Raji (cell line): ENCODE data around the gene TMEM37.

Source experiments
- POLR2A ChIP-seq: IDR thresholded peaks from 2 replicates; pipeline ENCODE4 v1.6.1; 2011; ENCODE audit warnings: low read depth, low read length, control low read depth; ENCODE audit not compliant: insufficient read depth

TMEM37 gene

DNA sequence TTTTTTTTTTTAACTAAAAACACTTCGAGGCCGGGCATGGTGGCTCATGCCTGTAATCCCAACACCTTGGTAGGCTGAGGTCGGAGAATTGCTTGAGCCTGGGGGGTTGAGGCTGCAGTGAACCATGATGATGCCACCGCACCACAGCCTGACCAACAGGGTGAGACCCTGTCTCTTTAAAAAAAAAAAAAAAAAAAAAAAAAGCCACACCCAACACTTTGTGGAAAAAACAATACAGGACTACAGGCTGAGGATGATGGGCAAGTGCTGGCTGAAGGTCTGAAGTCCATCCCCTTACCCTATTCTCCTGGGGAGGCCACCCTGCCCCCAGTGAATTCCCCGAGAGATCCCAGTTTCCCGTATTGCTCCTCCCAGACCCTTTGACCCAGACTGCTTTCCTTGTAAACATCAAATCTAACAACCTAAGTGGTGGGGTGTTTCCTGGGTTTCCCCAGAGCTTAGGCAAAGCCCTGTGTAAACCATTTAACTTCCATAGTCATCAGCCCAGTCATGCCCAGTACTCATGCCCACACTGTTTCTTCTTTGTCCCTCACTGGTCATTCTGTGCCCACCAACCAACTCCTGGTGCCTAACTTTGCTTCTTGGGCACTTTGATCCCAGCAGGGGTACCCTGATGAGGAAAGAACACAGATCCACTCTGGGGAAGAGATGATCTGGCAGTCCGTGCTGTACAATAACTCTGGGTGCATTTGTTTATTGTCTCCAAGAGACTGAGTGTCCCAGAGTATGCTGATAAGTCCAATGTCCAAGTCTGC, 5.8 kb upstream of the TMEM37 start:
- TF ChIP-seq POLR2A: no peak

DNA sequence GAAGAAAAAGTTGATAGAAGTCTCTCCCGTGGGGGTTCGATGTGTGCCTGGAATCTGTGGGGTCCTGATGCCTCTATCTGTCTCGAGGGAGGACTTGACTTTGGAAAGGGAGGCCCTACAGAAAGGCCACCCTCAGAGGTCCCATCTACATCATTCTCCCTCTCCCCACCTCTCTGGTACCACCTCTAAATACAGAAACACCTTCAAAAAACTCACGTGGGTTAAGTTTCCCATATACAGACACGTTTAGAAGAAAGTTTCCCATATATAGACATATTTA, 5.3 kb upstream of the TMEM37 start:
- no peak for TF ChIP-seq POLR2A

DNA sequence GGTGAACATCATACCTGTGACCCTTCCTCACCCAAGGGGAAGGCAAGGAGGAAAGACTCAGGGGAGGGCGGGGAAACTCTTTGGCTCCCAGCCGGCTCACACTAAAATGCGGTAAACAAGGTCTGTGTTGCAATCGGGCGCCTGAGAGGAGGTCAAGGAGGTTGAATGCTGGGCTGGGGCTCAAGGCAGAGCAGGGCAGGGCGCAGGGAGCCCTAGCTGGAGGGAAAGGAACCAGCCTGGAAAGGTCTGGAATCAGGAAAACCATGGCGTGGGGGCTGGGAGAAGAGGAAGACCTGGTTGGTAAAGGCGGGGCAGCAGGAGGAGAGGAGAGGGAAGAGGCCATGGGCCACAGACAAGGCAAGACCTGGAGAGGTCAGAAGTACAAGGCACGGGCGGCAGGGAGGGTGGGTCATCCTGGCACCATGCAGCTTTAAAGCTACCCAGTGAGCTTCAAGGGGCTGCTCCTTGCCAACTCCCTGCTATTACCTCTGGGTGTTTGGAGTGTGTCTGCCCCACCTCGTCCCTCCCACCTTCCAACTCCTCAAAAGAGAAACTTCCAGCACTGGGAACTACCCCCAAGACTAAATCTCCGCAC, 4.8 kb upstream of the TMEM37 start:
- TF ChIP-seq POLR2A: no peak

DNA sequence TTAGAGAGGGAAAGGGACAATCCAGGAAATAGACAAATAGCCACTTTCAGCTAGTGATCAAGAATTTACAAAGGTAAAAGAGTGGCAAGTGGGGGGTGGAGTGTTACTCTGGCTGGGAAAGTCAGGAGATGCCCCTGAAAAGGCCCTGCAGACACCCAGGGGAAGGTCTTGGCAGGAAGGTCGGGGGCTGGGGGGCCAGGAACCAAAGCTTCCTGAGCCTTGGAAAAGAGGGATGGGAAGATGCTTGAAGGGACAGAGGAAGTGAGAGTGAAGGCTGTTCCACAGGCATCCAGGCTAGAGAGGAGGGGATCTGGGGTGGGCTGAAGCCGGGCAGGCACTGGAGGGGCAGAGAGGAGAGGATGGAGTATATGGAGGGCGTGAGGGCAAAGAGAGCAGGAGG, 3.9 kb upstream of the TMEM37 start:
- TF ChIP-seq POLR2A: no peak

DNA sequence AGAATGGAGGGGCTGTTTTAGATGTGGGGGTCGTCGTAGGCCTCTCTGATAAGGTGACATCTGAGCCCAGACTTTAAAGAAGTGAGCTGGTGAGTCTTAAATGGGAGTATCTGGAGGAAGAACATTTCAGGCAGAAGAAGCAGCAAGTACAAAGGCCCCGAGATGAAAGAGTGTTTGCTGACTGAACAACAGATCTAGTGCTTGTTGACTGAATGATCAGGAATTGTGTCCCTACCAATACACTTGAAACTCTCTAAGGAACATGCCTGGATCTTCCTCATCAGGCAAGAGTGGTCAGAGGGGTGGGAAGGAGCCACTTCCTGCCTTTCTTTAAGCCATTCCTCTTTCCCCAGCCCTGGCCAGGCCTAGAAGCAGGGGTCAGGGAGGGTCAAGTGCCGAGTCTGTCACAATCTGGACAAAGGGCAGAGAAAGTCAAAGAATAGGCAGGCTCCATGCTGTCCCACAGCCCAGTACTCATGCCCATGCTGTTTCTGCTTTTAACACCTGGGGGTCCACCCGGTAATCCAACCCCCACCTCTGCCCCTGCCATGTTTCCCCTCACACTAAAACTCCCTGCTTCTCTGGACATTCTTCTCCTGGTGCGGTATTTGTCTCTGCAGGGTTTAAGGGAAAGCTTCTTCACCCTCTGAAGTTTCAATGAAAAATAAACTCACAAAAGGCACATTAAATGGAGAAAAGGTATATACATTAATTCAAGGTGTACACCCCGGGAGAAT, 3.0 kb upstream of the TMEM37 start:
- TF ChIP-seq POLR2A: no peak

DNA sequence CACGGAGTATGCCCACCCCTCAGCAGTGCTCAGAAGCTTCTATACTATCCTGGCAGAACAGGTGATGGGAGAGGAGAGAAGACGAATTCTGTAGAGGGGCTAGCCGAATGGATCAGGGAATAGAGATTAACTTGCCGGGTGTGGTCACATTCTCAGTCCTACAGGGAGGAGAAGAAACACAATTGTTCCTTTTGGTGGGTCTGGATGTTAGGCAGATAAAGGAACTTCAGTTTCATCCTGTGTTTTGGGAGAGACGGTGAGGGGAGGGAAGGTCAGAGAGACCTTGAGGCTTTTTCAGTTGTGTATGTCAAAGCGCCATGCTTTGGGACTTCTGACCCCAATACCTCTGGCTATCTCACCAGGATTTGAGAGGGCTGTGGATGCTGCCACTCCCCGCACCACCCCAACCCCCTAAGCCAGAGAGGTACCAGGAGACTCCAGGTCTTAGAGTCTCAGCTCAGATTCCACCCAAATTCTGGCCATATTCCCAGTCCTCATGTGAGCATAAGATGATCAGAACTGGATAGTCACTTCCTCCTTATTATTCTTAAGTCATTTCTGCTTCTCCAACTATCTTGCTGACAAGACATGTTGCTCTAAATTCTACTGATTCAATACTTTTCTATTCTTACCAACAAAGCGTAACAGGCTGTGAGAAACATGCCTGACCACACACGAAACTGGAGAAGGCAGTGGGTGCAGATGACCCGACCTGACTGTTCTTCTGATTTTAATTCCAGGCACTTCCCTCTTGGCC, 2.3 kb upstream of the TMEM37 start:
- no peak for TF ChIP-seq POLR2A

DNA sequence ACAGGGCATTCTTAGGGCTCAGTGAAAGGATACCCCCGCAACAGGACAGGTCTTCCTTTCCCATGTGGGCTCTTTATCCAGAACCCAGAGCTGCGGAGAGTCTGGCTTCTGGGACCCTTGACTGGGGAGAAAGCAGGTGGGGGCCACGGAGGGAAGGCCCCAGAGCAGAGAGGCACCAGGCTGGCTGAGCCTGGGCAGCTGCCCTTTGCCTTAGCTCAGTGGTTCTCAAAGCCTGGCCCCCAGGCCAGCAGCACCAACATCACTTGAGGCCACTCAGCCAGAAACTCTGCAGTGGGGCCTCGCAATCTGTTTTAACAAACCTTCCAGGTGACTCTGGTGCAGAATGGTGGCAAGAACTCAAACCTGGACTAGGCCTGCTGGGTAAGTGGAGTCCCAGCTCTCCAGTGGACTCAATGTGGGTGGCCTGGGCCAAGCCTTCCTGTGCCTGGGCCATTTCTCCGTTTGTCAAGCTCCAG, 1.6 kb upstream of the TMEM37 start:
- no peak for TF ChIP-seq POLR2A

DNA sequence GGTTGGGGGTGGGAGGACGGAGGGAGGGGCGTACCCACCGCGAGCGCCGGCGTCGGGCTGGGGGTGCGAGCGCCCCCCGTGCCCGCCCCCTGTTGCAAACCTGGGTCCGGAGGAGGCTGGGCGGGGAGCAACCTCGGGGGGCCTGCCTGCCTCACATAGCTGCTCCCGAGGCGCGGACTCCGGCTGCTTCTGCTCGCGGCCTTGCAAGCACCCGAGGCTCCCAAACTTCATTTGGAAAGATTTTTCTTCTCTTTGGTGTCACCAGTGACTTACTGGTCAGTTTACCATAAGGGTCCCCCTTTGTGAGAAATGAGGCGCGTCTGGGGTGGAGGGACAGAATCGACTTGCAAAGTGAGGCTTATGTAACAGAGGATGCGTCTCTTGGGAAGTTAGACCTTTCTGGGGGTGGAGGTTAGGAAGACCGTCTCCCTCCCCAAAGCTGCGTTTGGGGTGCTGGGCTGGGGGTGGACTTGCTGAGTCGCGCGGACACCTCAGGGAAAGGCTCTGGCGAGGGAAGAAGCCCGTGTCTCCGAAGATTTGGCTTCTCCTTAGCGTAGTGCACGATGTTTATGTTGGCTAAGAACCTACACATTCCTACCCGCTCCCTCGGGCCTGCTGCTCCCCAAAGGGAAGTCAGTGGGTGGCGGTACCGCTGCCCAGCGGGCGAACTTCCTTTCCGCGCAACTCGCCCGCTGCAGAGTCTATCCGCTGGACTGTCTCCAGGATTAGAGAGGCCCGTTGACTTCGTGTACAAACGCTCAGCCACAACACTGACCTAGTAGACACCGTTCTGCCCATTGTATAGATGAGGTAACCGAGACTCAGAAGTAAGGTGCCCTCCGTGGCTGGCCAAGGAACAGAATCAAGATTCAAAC, 559 bp downstream of the TMEM37 start:
- no peak for TF ChIP-seq POLR2A

DNA sequence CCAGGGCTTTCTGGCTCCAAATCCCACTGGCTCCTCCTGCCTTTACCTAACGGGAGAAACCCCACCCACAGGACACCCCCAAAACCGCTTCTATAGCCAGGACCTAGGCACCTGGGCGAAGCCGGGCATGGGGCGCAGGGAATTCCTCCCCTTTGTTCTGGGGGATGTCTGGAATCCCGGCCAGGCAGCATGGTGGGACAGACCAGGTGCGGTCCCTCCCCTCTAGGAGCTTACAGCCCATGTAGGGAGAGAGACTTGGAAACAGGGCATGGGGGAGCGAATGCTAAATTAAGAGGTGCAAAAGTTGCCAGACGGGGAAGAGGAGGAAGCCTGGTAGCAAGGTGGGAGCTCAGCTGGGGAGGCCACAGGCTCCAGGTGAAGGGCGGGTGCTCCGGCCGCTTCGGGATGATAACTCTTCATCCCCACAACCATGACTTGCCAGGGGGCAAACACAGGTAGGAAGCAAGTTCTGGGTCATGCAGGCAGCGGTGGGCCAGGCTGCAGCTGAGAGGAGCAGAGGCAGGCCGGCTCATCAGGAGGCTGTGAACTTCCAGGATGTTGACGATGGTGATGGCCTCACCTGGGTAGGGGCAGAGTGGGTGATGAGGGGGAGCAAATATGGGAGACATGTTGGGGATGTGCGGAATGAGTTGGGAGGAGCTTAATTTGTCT, 1.3 kb downstream of the TMEM37 start:
- no peak for TF ChIP-seq POLR2A

DNA sequence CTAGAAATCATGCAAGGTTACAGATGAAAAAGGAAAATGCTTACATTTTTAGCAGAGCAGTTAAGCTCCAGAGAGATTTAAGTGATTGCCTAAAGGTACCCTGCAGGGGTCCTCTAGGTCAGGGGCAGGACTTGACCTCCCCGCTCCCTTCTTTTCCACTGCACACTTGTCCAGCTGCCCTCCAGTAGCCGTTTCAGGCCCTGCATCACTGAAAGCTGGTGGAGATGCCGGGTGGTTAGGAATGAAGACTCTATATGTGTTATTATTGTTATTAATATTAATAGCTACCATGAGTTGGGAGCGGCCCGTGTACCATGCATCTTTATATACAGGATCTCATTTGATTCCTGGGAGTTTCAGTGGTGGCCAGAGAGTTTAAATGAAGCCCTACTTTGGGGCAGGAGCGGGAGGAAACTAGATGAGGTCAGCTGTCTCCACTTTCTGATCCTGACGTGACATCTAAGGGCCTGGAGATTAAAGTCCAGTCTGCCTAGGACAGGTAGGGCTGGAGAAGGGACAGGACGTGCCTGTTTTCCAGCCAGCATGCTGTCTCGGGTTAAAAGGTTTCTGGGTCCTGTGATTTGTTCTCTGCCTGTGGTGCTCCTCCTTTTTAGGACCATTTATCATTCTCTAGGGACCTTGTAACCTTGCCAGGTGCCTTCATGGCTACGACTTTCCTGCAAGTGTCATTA, 2.1 kb downstream of the TMEM37 start:
- TF ChIP-seq POLR2A: no peak

DNA sequence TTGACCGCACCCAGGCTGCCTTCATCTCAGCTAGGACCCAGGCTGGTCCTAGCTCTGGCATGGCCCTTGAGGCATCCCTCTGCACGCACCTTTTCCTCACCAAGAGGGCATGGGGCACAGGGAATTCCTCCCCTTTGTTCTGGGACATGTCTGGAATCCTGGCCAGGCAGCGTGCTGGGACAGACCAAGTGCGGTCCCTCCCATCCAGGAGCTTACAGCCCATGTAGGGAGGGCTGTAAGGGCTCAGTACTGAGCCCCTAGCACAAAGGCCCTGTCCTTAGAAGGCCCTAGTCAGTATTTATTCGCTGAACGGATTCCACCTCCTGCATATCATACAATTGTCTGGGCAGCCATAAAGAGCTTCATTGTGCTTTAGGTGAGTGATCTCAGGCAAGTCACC, 3.0 kb downstream of the TMEM37 start:
- no peak for TF ChIP-seq POLR2A

DNA sequence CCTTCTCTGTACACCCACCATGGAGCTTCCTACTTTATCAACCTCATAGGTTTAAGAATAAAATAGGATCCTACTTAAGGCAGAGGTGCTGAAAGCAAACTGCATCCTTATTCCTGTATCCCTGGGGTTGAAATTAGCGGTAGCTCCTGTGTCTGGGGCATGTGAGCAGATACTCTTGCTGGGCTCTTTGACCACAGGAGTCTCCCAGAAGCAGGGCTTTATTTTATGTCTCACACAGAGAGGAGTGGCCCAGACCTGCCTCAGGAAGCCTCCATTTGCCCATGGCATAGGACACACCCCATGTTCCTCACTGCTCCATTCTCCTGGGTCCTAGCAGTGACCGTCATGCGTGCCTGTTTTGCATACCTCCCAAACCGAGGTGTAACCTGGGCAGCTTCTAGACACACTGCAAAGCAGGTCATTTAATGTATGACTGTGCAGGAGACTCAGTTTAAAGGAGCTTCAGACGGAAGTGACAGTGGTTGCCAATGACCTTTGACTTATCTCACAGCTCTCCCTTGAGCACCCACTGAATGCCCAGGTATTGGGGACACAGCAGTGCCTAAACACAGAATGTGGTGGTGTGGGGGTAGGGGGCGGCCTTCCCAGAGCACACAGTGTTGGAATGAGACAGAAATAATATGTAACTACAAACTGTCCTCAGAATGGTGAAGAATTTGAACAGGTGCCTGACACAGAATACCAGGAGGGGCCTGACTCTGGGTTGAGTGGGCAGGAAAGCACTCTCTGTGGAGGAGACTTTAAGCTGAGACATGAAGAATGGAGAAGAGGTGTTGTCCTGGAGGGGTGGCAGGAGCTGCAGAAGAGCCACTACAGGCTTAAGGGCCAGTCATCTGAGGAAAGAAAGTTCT, 3.7 kb downstream of the TMEM37 start:
- TF ChIP-seq POLR2A: no peak

DNA sequence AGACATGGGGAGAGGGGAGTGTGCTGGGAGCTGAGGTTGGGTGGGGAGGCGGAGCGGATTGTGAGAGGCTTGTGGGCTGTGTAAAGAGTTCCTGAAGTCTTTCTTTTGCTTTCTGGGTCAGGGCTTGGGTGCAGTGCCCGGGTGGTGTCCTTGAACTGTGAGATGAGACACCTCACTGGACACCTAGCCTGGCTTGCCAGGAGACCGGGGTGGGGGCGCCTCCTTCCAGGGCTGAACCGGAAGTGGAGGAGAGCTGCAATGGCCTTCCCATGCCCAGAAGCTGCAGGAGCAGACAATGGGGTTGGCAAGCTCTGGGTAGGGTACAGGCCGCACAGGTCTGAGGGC, 4.3 kb downstream of the TMEM37 start:
- no peak for TF ChIP-seq POLR2A
